Lower leg skin (tissue), 3 donors: ENCODE data around the gene KCNT2.

Experiments
- CTCF ChIP-seq, 3 donors: fragments of 450-650 bp; IDR thresholded peaks; one replicate each; pipeline ENCODE4 v1.5.1; 2016; ENCODE audit warnings: antibody characterized with exemption in 3 of 3, mild to moderate bottlenecking in 3 of 3, moderate library complexity in 2 of 3
- POLR2A ChIP-seq, 2 donors: fragments of 450-650 bp; IDR thresholded peaks; one replicate each; pipeline ENCODE4 v1.6.1; 2016 to 2017; ENCODE audit warnings: antibody characterized with exemption in 2 of 2, mild to moderate bottlenecking in 1 of 2, moderate library complexity in 1 of 2

GRCh38 chr1:196486346-196486745 is 121.9 kb downstream of the KCNT2 start:
- TF ChIP-seq CTCF (IDR thresholded peaks at IDR 0.05), result no peak
- no peak for TF ChIP-seq POLR2A (IDR thresholded peaks at IDR 0.05)
